ENCODE measurements around the gene RAB43.

Gene RAB43

GRCh38 chr3:129061023-129061887 is 60.3 kb downstream of the RAB43 start:
- DNase-seq (ENCODE audit: low spot score) = no peak

GRCh38 chr3:129060276-129061022 is 61.2 kb downstream of the RAB43 start, which contains the start of gene GP9:
TSS of gene GP9 (plus strand) at chr3:129060779. CDS start at chr3:129061740, 961 bp downstream.
- DNase-seq (ENCODE audit: low spot score) = no peak

- peak; percentile 27 for DNase-seq (ENCODE audit: low spot score)
Measured at GRCh38 chr3:129059311-129059958, 62.2 kb downstream of the RAB43 start.

GRCh38 chr3:129058441-129059200 is 63.0 kb downstream of the RAB43 start:
- DNase-seq (ENCODE audit: low spot score) = peak; percentile 88

- DNase-seq (ENCODE audit: low spot score) = no peak
Measured at GRCh38 chr3:129057249-129057648, 64.4 kb downstream of the RAB43 start.

- DNase-seq (ENCODE audit: low spot score) = peak; percentile 93
Measured at GRCh38 chr3:129056451-129057173, 65.0 kb downstream of the RAB43 start.

GRCh38 chr3:129054605-129055104 is 66.9 kb downstream of the RAB43 start:
- DNase-seq (ENCODE audit: low spot score) = peak; percentile 51

- peak; percentile 73 for DNase-seq (ENCODE audit: low spot score)
Measured at GRCh38 chr3:129052675-129053074, 68.9 kb downstream of the RAB43 start.

GRCh38 chr3:129051871-129052340 is 69.7 kb downstream of the RAB43 start:
- DNase-seq (ENCODE audit: low spot score) = peak; percentile 54

- DNase-seq (ENCODE audit: low spot score) = no peak
Measured at GRCh38 chr3:129050556-129051295, 70.9 kb downstream of the RAB43 start.

- no peak for DNase-seq (ENCODE audit: low spot score)
Measured at GRCh38 chr3:129047553-129047839, 74.1 kb downstream of the RAB43 start.

- no peak for DNase-seq (ENCODE audit: low spot score)
Measured at GRCh38 chr3:129046732-129047552, 74.7 kb downstream of the RAB43 start.

GRCh38 chr3:129046037-129046731 is 75.4 kb downstream of the RAB43 start:
- no peak for DNase-seq (ENCODE audit: low spot score)

- peak; percentile 35 for DNase-seq (ENCODE audit: low spot score)
Measured at GRCh38 chr3:129045675-129046036, 75.9 kb downstream of the RAB43 start.

GRCh38 chr3:129040579-129041300 is 80.9 kb downstream of the RAB43 start:
- no peak for DNase-seq (ENCODE audit: low spot score)

- DNase-seq (ENCODE audit: low spot score) = no peak
Measured at GRCh38 chr3:129040039-129040336, 81.6 kb downstream of the RAB43 start.

- DNase-seq (ENCODE audit: low spot score) = peak; percentile 45
Measured at GRCh38 chr3:129039271-129040038, 82.1 kb downstream of the RAB43 start.
